HG02571 (cell line): ENCODE data around the gene ZNF483.
"Not testable (repeated sequence)": the region's sequence is repeated elsewhere in the genome, so short reads cannot be mapped to it uniquely, and the experiment has no call there.

Experiments used
- ATAC-seq: cut with Tn5 transposase; IDR thresholded peaks from one replicate; pipeline ENCODE4 v1.9.1; 2021; ENCODE audit warnings: mild to moderate bottlenecking, moderate library complexity; ENCODE audit not compliant: unreplicated experiment

The ZNF483 gene

GRCh38 chr9:111542497-111543254 lies 17.7 kb downstream of the ZNF483 start:
- no peak for ATAC-seq

- ATAC-seq, result no peak
Measured at GRCh38 chr9:111548623-111549022, 23.6 kb downstream of the ZNF483 start.

- ATAC-seq, result not testable (repeated sequence)
Measured at GRCh38 chr9:111555425-111555824, 30.4 kb downstream of the ZNF483 start.

- ATAC-seq, result no peak
Measured at GRCh38 chr9:111559000-111559610, 34.1 kb downstream of the ZNF483 start.

- no peak for ATAC-seq
Measured at GRCh38 chr9:111561165-111561719, 36.3 kb downstream of the ZNF483 start.

GRCh38 chr9:111566234-111566633 lies 41.3 kb downstream of the ZNF483 start:
- no peak for ATAC-seq

GRCh38 chr9:111568127-111568526 lies 43.1 kb downstream of the ZNF483 start:
- not testable (repeated sequence) for ATAC-seq

- no peak for ATAC-seq
Measured at GRCh38 chr9:111572950-111573604, 48.1 kb downstream of the ZNF483 start.

GRCh38 chr9:111582888-111583287 lies 57.9 kb downstream of the ZNF483 start:
- no peak for ATAC-seq

GRCh38 chr9:111586378-111586777 lies 61.4 kb downstream of the ZNF483 start:
- no peak for ATAC-seq

GRCh38 chr9:111588846-111589245 lies 63.9 kb downstream of the ZNF483 start:
- no peak for ATAC-seq

GRCh38 chr9:111597852-111598732 lies 73.1 kb downstream of the ZNF483 start:
- ATAC-seq, result peak; percentile 55

GRCh38 chr9:111598733-111599091 lies 73.7 kb downstream of the ZNF483 start:
- ATAC-seq, result no peak

- no peak for ATAC-seq
Measured at GRCh38 chr9:111599092-111599954, 74.3 kb downstream of the ZNF483 start, which contains the start of gene PTGR1. Gene PTGR1 (minus strand): TSS chr9:111599647. CDS start chr9:111597422, 2,225 bp downstream.

GRCh38 chr9:111599955-111600343 lies 75.0 kb downstream of the ZNF483 start:
- no peak for ATAC-seq

GRCh38 chr9:111601237-111602018 lies 76.4 kb downstream of the ZNF483 start:
- ATAC-seq, result no peak

GRCh38 chr9:111603041-111603440 lies 78.1 kb downstream of the ZNF483 start:
- no peak for ATAC-seq

GRCh38 chr9:111604054-111604615 lies 79.2 kb downstream of the ZNF483 start:
- no peak for ATAC-seq
